ENCODE results near the gene NINL.

DNA sequence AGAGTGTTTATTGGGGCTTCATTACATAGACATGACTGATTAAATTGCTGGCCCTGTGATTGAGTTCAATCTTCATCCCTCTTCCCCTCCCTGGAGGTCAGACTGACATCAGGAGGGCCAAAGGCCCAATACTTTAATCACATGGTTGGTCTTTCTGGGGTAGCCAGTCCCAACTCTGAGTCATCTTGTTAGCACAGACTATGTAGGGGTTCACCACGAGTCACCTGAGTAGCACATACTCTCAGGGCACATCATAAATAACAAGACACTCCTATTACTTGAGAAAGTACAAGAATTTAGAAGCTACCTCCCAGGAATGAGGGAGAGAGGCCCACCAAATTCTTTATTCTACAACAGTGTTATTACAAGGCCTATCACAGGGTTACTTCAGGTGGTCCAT lies 166.6 kb downstream of the NINL start:
- TF ChIP-seq, protein P1, sequence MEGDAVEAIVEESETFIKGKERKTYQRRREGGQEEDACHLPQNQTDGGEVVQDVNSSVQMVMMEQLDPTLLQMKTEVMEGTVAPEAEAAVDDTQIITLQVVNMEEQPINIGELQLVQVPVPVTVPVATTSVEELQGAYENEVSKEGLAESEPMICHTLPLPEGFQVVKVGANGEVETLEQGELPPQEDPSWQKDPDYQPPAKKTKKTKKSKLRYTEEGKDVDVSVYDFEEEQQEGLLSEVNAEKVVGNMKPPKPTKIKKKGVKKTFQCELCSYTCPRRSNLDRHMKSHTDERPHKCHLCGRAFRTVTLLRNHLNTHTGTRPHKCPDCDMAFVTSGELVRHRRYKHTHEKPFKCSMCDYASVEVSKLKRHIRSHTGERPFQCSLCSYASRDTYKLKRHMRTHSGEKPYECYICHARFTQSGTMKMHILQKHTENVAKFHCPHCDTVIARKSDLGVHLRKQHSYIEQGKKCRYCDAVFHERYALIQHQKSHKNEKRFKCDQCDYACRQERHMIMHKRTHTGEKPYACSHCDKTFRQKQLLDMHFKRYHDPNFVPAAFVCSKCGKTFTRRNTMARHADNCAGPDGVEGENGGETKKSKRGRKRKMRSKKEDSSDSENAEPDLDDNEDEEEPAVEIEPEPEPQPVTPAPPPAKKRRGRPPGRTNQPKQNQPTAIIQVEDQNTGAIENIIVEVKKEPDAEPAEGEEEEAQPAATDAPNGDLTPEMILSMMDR (IDR thresholded peaks at IDR 0.05), result no peak
- TF ChIP-seq POLR2AphosphoS5 (IDR thresholded peaks at IDR 0.05), result no peak
